ENCODE data around the gene AHNAK.
"Not testable (repeated sequence)": the region's sequence is repeated elsewhere in the genome, so short reads cannot be mapped to it uniquely, and the experiment has no call there.

Gene AHNAK

GRCh38 chr11:62393061-62393611 lies 153.5 kb downstream of the AHNAK start:
- no peak for DNase-seq (ENCODE audit: low read depth in 1 of 2, low spot score in 1 of 2)

GRCh38 chr11:62392506-62392905 lies 154.1 kb downstream of the AHNAK start:
- DNase-seq (ENCODE audit: low read depth in 1 of 2, low spot score in 1 of 2) = no peak

GRCh38 chr11:62391642-62392425 lies 154.8 kb downstream of the AHNAK start:
- no peak for DNase-seq (ENCODE audit: low read depth in 1 of 2, low spot score in 1 of 2)

- DNase-seq (ENCODE audit: low read depth in 1 of 2, low spot score in 1 of 2) = no peak
These were observed 155.9 kb downstream of the AHNAK start for GRCh38 chr11:62390722-62391121.

- DNase-seq (ENCODE audit: low read depth in 1 of 2, low spot score in 1 of 2) = no peak
These were observed 156.4 kb downstream of the AHNAK start for GRCh38 chr11:62390237-62390636.

GRCh38 chr11:62388999-62389398 lies 157.6 kb downstream of the AHNAK start:
- DNase-seq (ENCODE audit: low read depth in 1 of 2, low spot score in 1 of 2) = no peak

- DNase-seq (ENCODE audit: low read depth in 1 of 2, low spot score in 1 of 2) = no peak
These were observed 159.2 kb downstream of the AHNAK start for GRCh38 chr11:62387381-62387780.

GRCh38 chr11:62386083-62386482 lies 160.5 kb downstream of the AHNAK start:
- not testable (repeated sequence) for DNase-seq (ENCODE audit: low read depth in 1 of 2, low spot score in 1 of 2)

GRCh38 chr11:62383822-62384221 lies 162.8 kb downstream of the AHNAK start:
- DNase-seq (ENCODE audit: low read depth in 1 of 2, low spot score in 1 of 2) = no peak

All from activated T-helper 1 cell treated with anti-CD3 and anti-CD28 coated beads, Interleukin-2, amount 50 U/mL, for 16 hours (primary cell).